ENCODE data around the gene CRAT.

The CRAT gene

DNA sequence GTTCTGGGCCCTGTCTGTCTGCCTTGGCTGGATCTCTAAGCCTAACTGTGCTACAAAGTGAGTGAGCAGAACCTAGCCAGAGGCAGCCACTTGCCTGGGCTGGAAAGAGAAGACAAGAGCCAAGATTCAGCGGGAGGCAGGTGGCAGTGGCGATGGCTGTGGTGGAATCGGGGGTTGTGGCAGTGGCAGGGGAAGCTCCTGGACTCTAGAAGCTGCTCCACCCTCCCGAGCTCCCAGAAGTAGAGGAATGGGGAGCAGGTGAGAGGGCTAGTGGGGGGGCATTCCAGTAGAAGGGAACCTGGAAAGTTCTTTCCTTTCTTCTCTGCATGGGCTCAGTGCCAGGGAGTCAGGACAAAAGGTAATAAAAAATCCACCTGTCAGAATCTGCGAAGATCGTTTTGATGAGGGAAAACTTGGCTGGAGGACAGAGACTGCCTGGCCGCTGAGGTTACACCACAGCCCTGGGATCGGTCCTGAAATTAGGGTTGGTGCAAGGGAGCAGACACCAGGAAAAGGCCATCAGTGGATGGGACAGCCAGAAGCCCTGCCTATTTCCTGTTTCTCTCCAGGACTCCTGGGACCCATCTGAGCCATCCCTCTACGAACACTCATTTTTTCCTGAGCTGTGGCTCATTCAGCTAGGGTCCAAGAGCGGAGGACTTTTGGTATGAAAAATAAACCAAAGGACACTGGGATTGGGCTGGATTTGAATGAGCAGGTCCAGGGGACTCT, 1.6 kb downstream of the CRAT start:
- no peak for DNase-seq

DNA sequence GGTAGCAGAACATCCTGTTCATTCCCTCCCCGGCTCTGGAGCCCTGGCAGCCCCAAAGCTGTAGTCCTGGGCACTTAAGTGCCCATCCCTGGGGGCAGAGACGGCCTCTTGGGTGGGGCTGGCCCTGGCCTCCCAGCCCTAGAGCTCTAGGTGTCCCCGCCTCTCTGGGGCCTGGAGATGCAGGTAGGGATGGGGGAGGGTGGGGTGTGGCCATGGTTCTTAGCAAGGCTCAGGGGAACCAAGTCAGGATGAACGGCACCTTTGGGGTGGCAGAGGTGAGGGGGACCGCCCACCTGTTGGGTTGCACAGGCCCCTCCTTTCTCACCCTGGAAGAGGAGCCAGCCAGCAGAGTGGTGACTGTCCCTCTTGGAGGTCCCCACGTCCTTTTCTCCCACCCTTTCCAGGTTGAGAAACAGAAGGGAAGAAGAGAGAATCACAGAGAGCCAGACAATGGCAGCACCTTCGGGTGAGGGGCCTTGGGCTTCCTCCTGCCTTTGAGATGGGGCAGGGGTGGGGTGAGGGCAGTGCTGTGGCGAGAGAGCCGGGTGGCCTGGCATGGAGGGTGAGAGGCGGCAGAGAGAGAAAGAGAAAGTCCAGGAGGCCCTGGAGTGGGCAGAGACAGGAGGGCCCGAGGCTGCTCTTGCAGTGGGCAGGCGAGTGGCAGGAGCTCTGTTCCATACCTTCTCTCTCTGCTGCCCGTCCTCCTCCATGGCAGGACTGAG, 2.3 kb downstream of the CRAT start:
- DNase-seq: no peak

DNA sequence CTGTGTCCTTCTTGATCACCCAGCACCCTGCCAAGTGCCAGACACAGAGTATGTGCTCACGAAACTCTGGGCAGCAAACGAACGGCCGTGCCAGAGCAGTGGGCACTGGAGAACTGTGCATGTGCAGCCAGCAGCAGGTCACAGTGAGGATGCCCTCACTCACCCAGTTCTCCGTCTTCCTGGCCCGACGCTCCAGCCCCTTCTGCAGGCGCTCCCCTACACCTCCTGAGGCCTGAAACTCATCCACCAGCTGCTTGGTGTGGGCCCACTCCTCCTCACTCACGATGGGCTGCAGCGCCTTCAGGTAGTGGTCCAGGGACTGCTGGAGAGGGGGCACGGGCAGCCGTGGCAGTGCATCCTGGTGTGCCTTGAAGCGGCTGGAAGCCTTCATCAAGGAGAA, 2.9 kb downstream of the CRAT start:
- no peak for DNase-seq

DNA sequence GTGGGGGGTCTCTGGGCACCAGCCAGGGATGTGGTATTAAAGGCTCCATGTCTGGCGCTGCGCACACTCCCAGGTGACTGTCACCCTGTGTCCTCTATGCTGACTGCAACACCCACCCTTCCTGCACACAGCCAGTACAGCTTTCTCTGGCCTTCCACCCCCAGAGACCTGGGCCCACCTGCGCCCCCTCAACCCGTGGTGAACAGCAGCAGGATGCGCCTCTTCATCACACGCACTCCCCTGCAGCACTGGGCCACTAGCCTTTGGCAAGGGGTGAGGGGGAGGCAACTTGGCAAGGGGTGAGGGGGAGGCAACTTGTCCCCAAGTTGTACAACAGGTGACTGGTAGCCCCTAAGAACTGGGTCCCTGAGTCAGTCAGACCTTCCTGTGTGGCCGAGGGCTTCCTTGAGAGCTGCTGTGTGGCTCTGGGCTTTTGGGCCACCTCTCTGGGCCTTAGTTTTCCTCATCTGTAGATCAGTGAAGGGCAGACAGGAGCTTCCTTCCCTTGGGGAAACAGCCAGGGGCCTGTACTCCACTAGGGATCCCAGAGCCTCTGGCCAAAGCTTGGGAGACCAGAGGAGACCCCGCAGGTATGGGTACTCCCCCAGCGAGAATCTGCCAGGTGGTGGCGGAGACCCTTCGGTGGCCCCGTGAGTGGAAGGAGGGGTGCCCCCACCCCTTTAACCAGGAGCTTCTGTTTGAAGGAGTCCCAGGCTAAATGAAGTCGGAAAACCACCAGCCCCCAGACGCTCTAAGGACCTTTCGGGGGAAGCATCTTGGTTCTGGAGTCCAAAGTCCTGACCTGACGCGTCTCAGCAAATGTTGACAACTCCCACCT, 4.5 kb downstream of the CRAT start:
- no peak for DNase-seq

DNA sequence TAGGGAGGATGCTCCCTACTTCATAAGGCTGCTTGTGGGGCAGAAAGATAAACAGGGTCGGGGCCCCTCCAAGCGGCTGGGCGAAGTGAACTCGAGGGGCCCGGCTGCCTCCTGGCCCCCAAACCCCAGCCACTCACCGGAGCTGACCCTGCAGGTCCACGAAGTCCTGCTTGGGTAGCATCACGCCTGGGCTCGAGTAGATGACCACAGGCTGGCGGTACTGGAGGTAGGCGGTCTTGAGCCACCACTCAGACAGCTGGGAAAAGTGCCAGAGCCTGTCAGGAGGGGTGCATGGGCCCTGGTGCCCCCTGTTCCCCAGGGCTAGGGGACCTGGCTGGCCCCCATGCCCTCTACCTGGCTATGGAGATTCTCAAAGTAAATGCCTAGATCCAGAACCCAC, 6.5 kb downstream of the CRAT start:
- DNase-seq: no peak

DNA sequence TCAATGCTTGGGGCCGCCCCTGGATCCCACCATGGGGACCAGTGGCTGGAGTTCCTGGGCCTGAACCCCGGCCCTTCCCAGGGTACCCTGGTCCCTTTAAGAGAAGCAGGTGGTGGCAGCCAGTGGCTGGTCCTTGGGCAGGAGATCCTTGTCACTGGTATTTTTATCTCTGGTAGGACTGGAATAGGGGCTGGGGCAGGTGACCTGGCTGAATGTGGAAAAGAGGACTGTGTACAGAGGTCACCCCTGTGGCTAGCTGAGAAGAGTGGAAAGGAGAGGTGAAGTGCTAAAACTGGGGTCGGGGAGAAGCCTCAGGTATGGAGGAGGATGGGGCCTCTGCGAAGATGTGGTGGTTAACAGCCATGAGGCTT, 7.0 kb downstream of the CRAT start:
- no peak for DNase-seq

DNA sequence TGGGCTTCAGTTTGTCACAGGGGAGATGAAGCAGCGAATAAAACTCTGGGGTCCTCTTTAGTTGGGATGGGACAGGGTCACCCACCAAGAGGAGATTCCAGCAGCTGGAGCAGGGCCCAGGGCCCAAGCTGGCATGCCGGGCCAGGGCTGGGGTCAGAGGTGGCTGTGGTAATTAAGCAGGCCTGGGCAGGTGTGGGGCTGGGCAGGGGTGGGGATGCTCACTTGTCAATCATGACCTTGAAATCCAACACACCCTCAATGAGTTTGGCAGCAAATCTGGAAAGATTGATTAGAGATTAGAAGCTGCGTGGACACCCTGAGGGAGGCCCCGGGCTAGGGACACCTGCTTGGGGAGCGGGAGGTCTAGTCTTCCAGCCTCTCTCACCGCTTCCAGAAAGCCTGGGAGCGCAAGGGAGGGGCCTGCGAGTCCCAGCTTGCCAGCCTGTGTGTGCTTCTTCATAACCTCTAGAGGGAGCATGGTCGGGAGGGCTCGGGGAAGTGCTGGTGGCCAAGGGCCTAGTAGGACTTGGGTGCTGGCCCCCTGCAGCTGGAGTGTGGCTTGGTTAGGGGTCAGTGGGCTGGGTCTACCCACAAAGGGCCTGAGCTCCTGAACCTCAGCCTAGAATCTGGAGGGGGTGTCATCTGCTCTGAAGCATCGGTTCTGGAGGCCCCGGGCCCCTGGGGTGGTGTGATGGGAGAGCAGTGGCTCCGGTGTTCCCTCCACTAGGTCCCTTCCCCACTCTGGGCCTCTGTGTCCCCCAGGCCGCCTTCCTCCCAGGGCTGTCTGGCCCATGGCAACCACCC, 7.6 kb downstream of the CRAT start:
- DNase-seq: no peak

DNA sequence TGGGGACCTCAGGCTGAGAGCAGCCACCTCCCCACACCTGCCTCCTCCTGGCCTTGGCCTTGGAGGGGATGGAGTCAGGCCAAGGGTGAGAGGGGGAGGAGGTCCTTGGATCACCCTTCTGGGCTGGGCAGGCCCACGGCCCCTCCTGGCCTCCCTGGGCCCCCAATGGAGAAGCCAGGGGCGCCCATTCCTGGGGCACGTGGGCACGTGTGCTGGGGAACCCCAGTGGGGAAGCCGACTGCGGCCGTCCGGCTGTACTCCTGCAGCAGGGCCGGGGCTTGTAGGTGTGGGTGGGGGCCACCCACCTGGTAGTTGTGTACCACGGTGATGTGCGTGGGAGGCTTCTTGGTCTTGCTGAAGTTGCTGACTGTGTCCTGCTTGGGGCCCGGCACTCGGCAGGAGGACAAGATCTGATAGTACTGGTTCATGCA, 8.5 kb downstream of the CRAT start:
- no peak for DNase-seq

DNA sequence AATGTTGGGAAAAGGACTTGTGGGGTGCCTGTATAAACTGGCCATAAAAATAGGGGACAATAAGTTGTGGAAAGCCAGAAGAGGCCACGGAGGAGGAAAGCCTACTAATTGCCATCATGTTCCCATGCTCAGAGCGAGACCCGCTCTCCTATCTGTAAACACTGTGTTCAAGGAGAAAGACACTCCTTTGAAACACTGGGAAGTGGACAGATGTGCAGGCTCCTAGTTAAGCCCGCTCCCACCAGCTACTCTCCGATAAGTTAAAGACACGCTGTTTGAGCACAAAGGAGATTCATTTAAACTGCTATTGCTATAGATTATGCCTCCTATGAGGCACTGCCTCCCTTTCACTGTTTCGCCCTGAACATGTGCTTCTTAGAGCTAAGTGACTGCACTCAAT, 9.3 kb downstream of the CRAT start:
- no peak for DNase-seq

DNA sequence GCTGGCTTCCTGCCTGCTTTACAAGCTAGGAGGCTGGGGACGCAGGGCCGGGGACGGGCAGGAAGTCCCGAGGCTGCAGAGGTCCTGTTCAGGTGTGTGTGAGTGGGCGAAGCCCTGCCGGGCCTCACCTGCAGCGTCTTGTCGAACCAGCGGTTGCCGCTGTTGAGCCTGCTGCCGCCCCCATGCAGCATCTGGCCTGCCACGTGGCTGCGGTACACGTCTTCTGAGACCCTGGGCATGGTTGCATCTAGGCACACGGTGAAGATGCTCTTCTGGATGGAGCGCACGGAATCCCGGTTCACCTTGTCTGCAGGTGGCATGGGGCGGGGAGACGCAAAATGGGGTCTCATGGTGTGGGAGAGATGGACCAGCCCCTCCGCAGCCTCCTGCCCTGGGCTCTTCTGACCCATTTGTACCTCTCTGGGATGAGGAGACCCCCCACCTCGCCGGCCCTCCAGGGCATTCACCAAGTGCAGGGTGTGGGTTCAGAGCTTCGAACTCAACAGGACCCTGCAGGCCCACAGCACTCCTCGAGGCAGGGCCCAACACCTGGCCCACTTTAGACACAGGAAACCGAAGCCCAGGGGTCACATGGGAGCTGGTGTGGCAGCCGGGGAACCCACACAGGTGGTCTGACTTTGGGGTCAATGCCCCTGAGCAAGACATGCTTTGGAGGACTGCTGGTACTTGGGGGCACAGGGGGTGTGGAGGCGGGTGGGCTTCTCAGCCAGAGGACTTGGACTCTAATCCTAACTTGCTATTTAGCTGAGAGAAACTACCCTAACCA, 10.0 kb downstream of the CRAT start:
- no peak for DNase-seq

DNA sequence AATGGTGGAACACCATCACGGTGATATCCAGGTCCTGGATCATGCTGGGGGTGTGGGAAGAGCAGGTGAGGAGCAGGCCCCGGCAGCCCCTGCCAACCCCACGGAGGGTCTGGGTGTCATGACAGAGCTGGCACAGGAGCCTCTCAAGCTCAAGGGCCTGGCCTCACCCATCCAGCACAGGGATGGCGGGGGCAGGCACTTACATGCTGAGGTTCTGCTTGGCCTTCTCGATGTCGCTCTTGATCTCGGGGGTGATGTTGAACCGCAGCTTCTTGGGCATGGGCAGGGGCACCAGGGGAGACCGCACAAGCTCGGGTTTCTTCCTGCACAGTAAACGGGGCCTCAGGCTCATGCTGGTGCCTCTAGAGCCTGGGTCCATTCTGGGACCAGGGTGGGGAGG, 12.3 kb downstream of the CRAT start:
- no peak for DNase-seq

DNA sequence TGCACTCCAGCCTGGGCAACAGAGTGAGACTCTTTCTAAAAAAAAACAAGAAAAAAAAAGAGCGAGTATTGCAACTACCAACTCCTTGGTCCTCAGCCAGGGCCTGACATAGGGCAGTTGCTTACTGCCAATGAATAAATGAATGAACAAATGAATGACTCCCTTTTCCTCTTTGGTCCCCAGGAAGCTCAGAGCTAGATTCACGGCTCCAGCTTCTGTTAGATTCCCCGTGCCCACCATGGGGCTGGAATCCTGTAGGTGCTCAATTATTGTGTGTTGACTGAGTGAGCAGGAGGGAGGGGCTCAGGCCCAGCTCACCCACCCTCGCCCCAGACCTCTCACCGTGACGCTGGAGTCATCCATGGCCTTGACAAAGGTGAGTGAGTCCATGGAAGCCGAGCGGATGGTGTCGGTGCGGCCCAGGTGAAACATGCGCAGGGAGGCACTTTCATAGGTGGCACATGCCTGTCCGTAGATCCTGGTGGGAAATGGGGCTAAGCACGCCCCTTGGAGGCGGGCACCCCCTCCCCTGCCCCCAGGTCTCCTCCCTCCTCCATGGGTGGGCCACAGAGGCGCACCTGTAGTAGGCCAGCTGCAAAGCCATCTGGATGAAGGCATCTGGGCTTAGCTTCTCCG, 12.8 kb downstream of the CRAT start:
- DNase-seq: no peak

DNA sequence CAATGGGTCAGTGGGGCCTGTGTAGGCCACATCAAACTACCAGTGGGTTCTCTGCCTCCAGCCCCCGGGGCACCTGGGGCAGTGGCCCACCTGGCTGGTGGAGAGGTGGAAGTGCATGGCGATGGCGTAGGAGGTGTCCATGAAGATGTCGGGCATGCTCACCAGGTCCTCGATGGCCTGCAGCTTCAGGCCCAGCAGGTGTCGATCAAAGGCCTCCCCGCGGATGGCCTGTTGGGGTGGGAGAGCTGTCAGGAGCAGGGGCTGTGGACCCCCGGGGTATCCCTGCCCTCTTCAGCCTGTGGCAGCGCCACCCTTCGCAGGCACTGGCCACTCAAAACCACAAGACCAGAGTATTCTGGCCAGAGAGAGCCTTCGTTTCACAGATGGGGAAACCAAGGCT, 14.7 kb downstream of the CRAT start:
- no peak for DNase-seq

DNA sequence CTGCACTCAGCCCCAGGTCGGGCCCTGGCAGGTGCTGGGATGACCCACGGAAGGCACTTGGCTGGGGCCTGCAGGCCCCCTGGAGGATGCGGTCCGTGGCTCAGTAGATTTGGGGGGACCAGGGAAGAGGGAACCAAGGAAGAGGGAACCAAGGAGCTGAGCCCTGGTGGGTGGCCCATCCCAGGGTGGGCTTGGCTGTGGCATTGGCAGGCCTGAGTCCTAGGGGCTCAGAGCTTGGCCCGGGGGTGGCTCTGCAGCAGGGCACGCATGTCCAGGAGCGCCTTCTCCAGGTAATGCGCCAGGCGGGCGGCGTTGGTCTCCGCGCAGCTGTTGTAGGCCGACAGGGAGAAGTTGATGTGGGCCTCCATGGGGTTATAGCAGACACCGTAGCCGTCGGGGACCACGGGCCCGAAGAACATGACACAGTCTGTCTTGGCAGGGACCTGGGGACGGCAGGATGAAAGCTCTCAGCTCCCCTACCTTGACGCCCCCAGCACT, 15.4 kb downstream of the CRAT start:
- no peak for DNase-seq

DNA sequence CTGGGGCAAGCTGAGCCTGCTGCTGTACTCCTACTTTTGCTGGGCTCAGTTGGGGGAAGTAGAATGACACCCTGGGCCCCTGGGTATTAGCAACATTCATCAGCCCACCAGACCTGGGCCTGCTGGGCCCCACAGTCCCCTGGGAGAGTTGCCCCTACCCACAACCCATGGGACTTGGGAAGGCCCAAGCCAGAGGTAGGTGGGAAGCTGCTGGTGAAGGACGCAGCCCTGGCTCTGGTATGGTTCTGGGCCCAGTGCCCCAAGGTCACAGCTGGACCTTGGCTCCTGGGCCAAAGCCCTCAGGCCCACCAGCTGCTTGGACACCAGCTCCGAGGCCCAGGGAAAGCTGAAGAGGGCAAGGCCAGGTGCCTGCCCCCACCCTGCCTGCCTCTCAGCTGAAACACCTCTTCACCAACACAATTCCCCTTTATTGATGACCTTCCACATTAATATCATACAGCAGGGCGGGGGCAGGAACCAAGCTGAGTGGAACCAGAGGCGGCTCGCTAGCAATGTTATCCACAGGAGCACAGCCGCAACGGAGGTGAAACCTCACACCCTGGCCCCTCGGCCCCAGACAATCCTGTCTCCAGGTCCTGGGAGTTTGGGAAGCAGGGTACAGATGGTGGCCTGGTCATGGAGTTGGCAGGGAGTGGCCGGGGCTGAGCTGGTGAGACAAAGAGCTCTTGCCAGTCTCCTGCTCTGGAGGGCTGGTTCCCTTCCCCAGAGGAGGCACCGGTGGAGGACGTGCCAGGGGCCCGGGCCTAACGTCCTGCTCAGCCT, 16.0 kb downstream of the CRAT start:
- no peak for DNase-seq

DNA sequence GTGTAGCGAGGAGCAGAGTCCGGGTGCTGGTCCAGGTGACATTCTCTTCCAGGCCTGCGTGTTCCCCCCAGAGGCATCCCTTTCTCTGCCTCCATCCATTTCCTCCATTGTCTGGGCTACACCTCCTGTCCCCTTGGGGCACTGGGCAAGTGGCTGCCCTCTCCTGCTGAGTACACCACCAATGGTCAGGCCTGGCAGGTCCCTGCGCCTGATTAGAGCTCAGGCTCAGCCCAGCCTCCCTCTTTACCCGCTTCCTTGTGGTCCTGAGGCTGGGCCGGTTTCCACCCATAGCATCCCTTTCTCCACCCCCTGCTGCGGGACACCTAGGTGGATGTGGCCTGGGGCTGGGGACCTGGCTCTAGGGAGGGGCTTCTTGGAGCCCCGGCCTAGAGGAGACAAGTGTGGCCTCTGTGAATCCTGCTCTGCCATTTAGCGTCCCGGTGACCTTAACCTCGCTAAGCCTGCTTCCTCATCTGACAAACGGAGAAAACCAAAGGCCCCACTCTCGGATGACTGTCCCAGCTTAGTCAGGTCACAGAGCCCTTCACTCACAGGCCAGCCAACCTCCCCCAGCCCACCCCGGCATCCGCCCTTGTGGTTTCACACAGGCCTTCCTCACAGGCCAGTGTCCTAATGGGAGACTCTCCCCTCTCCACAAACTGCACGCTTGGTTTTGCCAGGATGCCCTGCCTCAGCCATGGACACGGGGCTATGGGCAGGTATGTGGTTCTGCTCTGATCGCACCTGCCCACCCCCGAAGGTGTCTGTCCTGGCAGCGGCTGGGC, 16.8 kb downstream of the CRAT start:
- no peak for DNase-seq

DNA sequence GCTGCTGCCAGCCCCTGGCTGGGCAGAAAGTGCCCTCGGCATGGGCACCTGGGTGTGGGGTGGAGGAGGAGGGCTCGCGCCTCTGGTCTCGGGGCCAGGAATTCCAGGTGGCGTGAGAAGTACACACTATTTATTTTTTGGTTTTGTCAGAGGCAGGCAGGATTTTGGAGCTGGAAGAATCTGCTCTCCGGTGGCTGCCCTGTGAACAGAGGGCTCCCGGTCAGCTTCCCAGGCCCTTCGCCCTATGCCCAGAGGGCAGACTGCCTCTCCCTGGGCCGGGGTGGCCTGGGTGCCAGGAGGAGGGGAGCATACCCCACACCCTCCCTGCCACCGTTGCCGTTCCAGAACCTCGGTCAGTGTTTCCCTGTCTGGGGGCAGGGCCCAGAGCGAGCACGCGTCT, 21.3 kb downstream of the CRAT start:
- DNase-seq: no peak

DNA sequence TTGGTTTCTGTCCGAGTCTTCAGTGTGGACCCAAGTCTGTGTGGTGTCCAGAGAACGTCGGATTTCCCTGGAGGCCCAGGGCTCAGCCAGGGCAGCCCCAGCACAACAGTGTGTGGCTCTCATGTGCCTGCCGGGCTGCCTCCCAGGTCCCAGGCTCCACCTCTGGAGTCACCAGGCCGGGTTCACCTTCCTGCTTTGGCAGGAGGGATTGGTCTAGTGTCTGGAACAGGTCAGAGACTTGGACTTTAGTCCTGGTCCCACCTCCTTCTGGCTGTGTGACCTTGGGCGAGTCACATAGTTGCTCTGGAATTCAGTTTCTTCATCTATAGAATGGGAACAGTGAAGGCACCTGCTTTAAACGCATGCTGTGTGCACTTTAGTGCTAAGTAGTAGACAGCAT, 26.5 kb downstream of the CRAT start:
- DNase-seq: no peak

DNA sequence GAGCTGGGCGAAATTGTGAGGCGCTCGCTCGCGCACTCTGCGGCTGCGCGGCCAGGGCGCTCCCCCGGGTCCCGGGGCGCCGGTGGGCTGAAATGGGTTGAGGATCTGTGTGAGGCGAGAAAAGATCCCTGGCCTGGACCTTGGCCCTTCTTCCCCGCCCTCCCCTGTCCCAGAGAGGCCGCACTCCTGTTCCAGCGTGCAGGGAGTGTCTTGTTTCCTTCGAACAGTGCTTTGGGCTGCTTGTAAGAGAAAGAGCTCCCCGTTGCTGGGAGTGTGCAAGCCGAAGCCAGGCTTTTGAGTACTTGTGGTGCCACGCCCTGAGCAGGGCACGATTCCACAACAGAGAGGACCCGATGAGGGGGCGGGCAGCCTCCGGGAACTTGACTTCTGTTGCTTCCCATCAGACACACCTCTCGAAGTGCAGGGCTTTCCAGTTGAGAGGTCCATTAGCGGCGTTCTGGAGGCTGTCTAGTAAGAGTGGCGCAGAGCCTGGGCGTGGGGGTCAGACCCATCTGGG, 29.1 kb downstream of the CRAT start:
- no peak for DNase-seq
